Adipocyte (in vitro differentiated cells): ENCODE results near the gene MCC.

Experiments used
- DNase-seq: peaks from one replicate; pipeline ENCODE4 v3.0.0-alpha.2; 2015; ENCODE audit warnings: low read depth
- H3K27me3 ChIP-seq: replicated peaks from 2 replicates; pipeline ENCODE4 v1.7.0; 2013; ENCODE audit warnings: mild to moderate bottlenecking, low read length, moderate library complexity; ENCODE audit not compliant: control insufficient read depth, insufficient read depth
- H3K36me3 ChIP-seq: 2 replicates; pipeline ENCODE4 v1.7.0; 2013; ENCODE audit warnings: low read length, mild to moderate bottlenecking, moderate library complexity; ENCODE audit not compliant: control insufficient read depth, insufficient read depth, severe bottlenecking
- H3K4me1 ChIP-seq: 2 replicates; pipeline ENCODE4 v1.7.0; 2013; ENCODE audit warnings: mild to moderate bottlenecking, low read length, moderate library complexity; ENCODE audit not compliant: control insufficient read depth, insufficient read depth
- H3K4me3 ChIP-seq: 2 replicates; pipeline ENCODE4 v1.7.0; 2013; ENCODE audit warnings: mild to moderate bottlenecking, low read length, moderate library complexity
- H3K9ac ChIP-seq: 2 replicates; pipeline ENCODE4 v1.7.0; 2013; ENCODE audit warnings: mild to moderate bottlenecking, low read length, moderate library complexity
- H3K9me3 ChIP-seq: 2 replicates; pipeline ENCODE4 v1.7.0; 2013; ENCODE audit warnings: mild to moderate bottlenecking, low read length, moderate library complexity; ENCODE audit not compliant: control insufficient read depth

MCC gene

GRCh38 chr5:113128641-113129330 lies 359.5 kb downstream of the MCC start:
- peaks cover 26% of the 10 kb centered on the region for H3K4me1 ChIP-seq
- H3K27me3 ChIP-seq: no peaks in the 10 kb centered on the region
- H3K36me3 ChIP-seq: no peaks in the 10 kb centered on the region
- H3K4me3 ChIP-seq: no peak overlapping the region
- DNase-seq: no peak
- H3K9me3 ChIP-seq: no peaks in the 10 kb centered on the region
- no peak overlapping the region for H3K9ac ChIP-seq

- H3K36me3 ChIP-seq: no peaks in the 10 kb centered on the region
- H3K4me1 ChIP-seq: peaks cover 33% of the 10 kb centered on the region
- no peaks in the 10 kb centered on the region for H3K9me3 ChIP-seq
- H3K27me3 ChIP-seq: no peaks in the 10 kb centered on the region
- no peak overlapping the region for H3K4me3 ChIP-seq
- H3K9ac ChIP-seq: no peak overlapping the region
- DNase-seq: no peak
Observed at GRCh38 chr5:113128082-113128481, 360.2 kb downstream of the MCC start.

- Histone ChIP-seq H3K27me3 (no peaks in the 10 kb centered on the region), H3K9me3 (no peaks in the 10 kb centered on the region), H3K9ac (no peak overlapping the region), H3K36me3 (no peaks in the 10 kb centered on the region), H3K4me1 (peaks cover 43% of the 10 kb centered on the region), H3K4me3 (no peak overlapping the region)
- no peak for DNase-seq
Observed at GRCh38 chr5:113127021-113127420, 361.2 kb downstream of the MCC start.

- no peak overlapping the region for H3K4me3 ChIP-seq
- H3K9me3 ChIP-seq: no peaks in the 10 kb centered on the region
- no peak for DNase-seq
- H3K36me3 ChIP-seq: no peaks in the 10 kb centered on the region
- no peak overlapping the region for H3K9ac ChIP-seq
- H3K27me3 ChIP-seq: no peaks in the 10 kb centered on the region
- peaks cover 52% of the 10 kb centered on the region for H3K4me1 ChIP-seq
Observed at GRCh38 chr5:113125371-113125770, 362.9 kb downstream of the MCC start.

- no peak for DNase-seq
- Histone ChIP-seq H3K9ac (peak overlapping the region; percentile 35), H3K4me3 (no peak overlapping the region), H3K36me3 (no peaks in the 10 kb centered on the region), H3K4me1 (peaks cover 52% of the 10 kb centered on the region), H3K9me3 (no peaks in the 10 kb centered on the region), H3K27me3 (no peaks in the 10 kb centered on the region)
Observed at GRCh38 chr5:113124914-113125313, 363.3 kb downstream of the MCC start.

- H3K4me3 ChIP-seq: no peak overlapping the region
- no peaks in the 10 kb centered on the region for H3K27me3 ChIP-seq
- H3K36me3 ChIP-seq: no peaks in the 10 kb centered on the region
- H3K4me1 ChIP-seq: peaks cover 59% of the 10 kb centered on the region
- DNase-seq: no peak
- no peak overlapping the region for H3K9ac ChIP-seq
- H3K9me3 ChIP-seq: no peaks in the 10 kb centered on the region
Observed at GRCh38 chr5:113124265-113124664, 364.0 kb downstream of the MCC start.

GRCh38 chr5:113123618-113124017 lies 364.6 kb downstream of the MCC start:
- no peaks in the 10 kb centered on the region for H3K27me3 ChIP-seq
- no peak overlapping the region for H3K9ac ChIP-seq
- no peak overlapping the region for H3K4me3 ChIP-seq
- no peaks in the 10 kb centered on the region for H3K9me3 ChIP-seq
- H3K36me3 ChIP-seq: no peaks in the 10 kb centered on the region
- peaks cover 65% of the 10 kb centered on the region for H3K4me1 ChIP-seq
- DNase-seq: no peak

- peak; percentile 71 for DNase-seq
- no peaks in the 10 kb centered on the region for H3K36me3 ChIP-seq
- peak overlapping the region; percentile 39 for H3K4me3 ChIP-seq
- H3K4me1 ChIP-seq: peaks cover 68% of the 10 kb centered on the region
- H3K27me3 ChIP-seq: no peaks in the 10 kb centered on the region
- no peak overlapping the region for H3K9ac ChIP-seq
- no peaks in the 10 kb centered on the region for H3K9me3 ChIP-seq
Observed at GRCh38 chr5:113122053-113122452, 366.2 kb downstream of the MCC start.

GRCh38 chr5:113119246-113119924 lies 368.9 kb downstream of the MCC start:
- Histone ChIP-seq H3K4me1 (peaks cover 47% of the 10 kb centered on the region), H3K9me3 (no peaks in the 10 kb centered on the region), H3K4me3 (no peak overlapping the region), H3K9ac (peak overlapping the region; percentile 17), H3K36me3 (no peaks in the 10 kb centered on the region), H3K27me3 (no peaks in the 10 kb centered on the region)
- no peak for DNase-seq

- no peaks in the 10 kb centered on the region for H3K9me3 ChIP-seq
- no peak overlapping the region for H3K4me3 ChIP-seq
- no peaks in the 10 kb centered on the region for H3K36me3 ChIP-seq
- DNase-seq: no peak
- peaks cover 41% of the 10 kb centered on the region for H3K4me1 ChIP-seq
- H3K9ac ChIP-seq: peak overlapping the region; percentile 17
- no peaks in the 10 kb centered on the region for H3K27me3 ChIP-seq
Observed at GRCh38 chr5:113118765-113119164, 369.5 kb downstream of the MCC start.

- no peak for DNase-seq
- no peak overlapping the region for H3K4me3 ChIP-seq
- H3K9ac ChIP-seq: no peak overlapping the region
- H3K27me3 ChIP-seq: no peaks in the 10 kb centered on the region
- H3K9me3 ChIP-seq: no peaks in the 10 kb centered on the region
- H3K4me1 ChIP-seq: peaks cover 37% of the 10 kb centered on the region
- no peaks in the 10 kb centered on the region for H3K36me3 ChIP-seq
Observed at GRCh38 chr5:113118298-113118697, 370.0 kb downstream of the MCC start.
